HCT116 (cell line): ENCODE data around the gene BCL2L13. TPM values are rescaled to one million over a fixed set of nuclear protein-coding genes. Genes with fewer than 3 reads are reported as not detected.

Experiments used
- ATAC-seq: fragments of 200-7000 bp; cut with Tn5 transposase; 2 replicates; pipeline ENCODE4 v1.9.1; 2020; ENCODE audit warnings: mild to moderate bottlenecking, moderate library complexity
- BruUV-seq: library from RNA; stranded (reverse); fragments of 400-500 nt; replicated peaks from 2 replicates; lab custom pipeline; 2021; lab: Mats Ljungman, UMichigan
- CTCF ChIA-PET: fragments of 300-600 bp; sonication (Branson Sonifier 250); formaldehyde crosslinking; loops from one replicate; lab custom pipeline; 2021; ENCODE audit warnings: antibody characterized with exemption; lab: Charles Lee
- POLR2A ChIA-PET: fragments of 300-600, 350-600 bp; sonication (Branson Sonifier 250); formaldehyde crosslinking; loops from one replicate; lab custom pipeline; 2021; ENCODE audit warnings: antibody characterized with exemption; lab: Charles Lee
- RAD21 ChIA-PET, 2 experiments: fragments of 300-600 bp; sonication (Branson Sonifier 250); formaldehyde crosslinking; loops; one replicate each; lab custom pipeline; 2023; ENCODE audit warnings: low total read pairs in 2 of 2; ENCODE audit not compliant: uncharacterized antibody in 2 of 2, unreplicated experiment in 2 of 2, low non-redundant PET in 1 of 2; lab: Charles Lee
- DNase-seq: peaks from one replicate; pipeline ENCODE4 v3.0.0-alpha.2; 2010; ENCODE audit warnings: low read depth, low spot score
- H2AFZ ChIP-seq: fragments of 200-600 bp; shearing (Covaris generic), sonication (generic); 2 replicates; pipeline ENCODE4 v1.6.1; 2017; ENCODE audit warnings: low read depth, mixed run types, mixed read lengths, antibody characterized with exemption, low read length; ENCODE audit not compliant: poor library complexity, severe bottlenecking
- H3K27ac ChIP-seq: 2 replicates; pipeline ENCODE4 v1.5.1; 2012; ENCODE audit warnings: low read depth, low read length
- H3K27me3 ChIP-seq: fragments of 200-600 bp; sonication (generic); 2 replicates; pipeline ENCODE4 v1.6.1; 2016; ENCODE audit warnings: mixed run types, low read length, mixed read lengths; ENCODE audit not compliant: insufficient read depth
- H3K36me3 ChIP-seq, 2 experiments: fragments of 200-500 bp in 1 of 2; fragments of 200-600 bp in 1 of 2; sonication (Bioruptor generic) in 1 of 2; sonication (generic) in 1 of 2; 2 replicates each; pipeline versions ENCODE4 v1.5.1 to v1.6.1; 2014 to 2016; ENCODE audit warnings: low read length in 2 of 2, inconsistent platforms in 1 of 2, mixed read lengths in 1 of 2, mixed run types in 1 of 2; ENCODE audit not compliant: insufficient read depth in 2 of 2, control insufficient read depth in 1 of 2
- H3K4me1 ChIP-seq, 2 experiments: fragments of 200-600 bp in 1 of 2; sonication (generic) in 1 of 2; 2 replicates each; pipeline versions ENCODE4 v1.5.1 to v1.6.1; 2012 to 2017; ENCODE audit warnings: low read length in 2 of 2, inconsistent platforms in 1 of 2, mild to moderate bottlenecking in 1 of 2, mixed read lengths in 1 of 2, mixed run types in 1 of 2, moderate library complexity in 1 of 2; ENCODE audit not compliant: insufficient read depth in 2 of 2, control insufficient read depth in 1 of 2
- H3K4me2 ChIP-seq: fragments of 200-600 bp; sonication (generic); 2 replicates; pipeline ENCODE4 v1.6.1; 2017; ENCODE audit warnings: mixed run types, low read length, mixed read lengths
- H3K4me3 ChIP-seq, 2 experiments: fragments of 200-600 bp in 1 of 2; sonication (generic) in 1 of 2; replicated peaks in 1 of 2; 2 replicates each; pipeline ENCODE4 v1.5.1; 2011 to 2016; ENCODE audit warnings: low read length in 2 of 2, control low read depth in 1 of 2, low read depth in 1 of 2, mild to moderate bottlenecking in 1 of 2, mixed read lengths in 1 of 2, mixed run types in 1 of 2
- H3K79me2 ChIP-seq: fragments of 200-600 bp; sonication (generic); 2 replicates; pipeline ENCODE4 v1.6.1; 2017; ENCODE audit warnings: mild to moderate bottlenecking, mixed run types, low read length, moderate library complexity, mixed read lengths; ENCODE audit not compliant: insufficient read depth
- H3K9ac ChIP-seq: fragments of 200-600 bp; sonication (generic); 2 replicates; pipeline ENCODE4 v1.6.1; 2016; ENCODE audit warnings: low read length, mixed read lengths
- H3K9me2 ChIP-seq: fragments of 200-600 bp; sonication (generic), shearing (Covaris generic); 2 replicates; pipeline ENCODE4 v1.6.1; 2017; ENCODE audit warnings: mixed run types, mild to moderate bottlenecking, moderate library complexity; ENCODE audit not compliant: insufficient read depth
- H3K9me3 ChIP-seq, 2 experiments: fragments of 200-500 bp in 1 of 2; fragments of 200-600 bp in 1 of 2; sonication (Bioruptor generic) in 1 of 2; sonication (generic) in 1 of 2; 2 replicates each; pipeline ENCODE4 v1.6.1; 2014 to 2017; ENCODE audit warnings: low read length in 2 of 2, mixed read lengths in 2 of 2, inconsistent platforms in 1 of 2, low read depth in 1 of 2, mild to moderate bottlenecking in 1 of 2, mixed run types in 1 of 2, moderate library complexity in 1 of 2; ENCODE audit not compliant: control insufficient read depth in 1 of 2, insufficient read depth in 1 of 2
- H4K20me1 ChIP-seq: fragments of 200-600 bp; sonication (generic), shearing (Covaris generic); 2 replicates; pipeline ENCODE4 v1.6.1; 2017; ENCODE audit warnings: mixed run types, mild to moderate bottlenecking, moderate library complexity; ENCODE audit not compliant: insufficient read depth
- CEBPB ChIP-seq: IDR thresholded peaks from 2 replicates; pipeline ENCODE4 v1.6.1; 2012; ENCODE audit warnings: low read depth
- EGR1 ChIP-seq: IDR thresholded peaks from 2 replicates; pipeline ENCODE4 v1.6.1; 2012; ENCODE audit warnings: low read depth
- ELF1 ChIP-seq: IDR thresholded peaks from 2 replicates; pipeline ENCODE4 v1.6.1; 2012; ENCODE audit warnings: low read depth, borderline replicate concordance
- EZH2 ChIP-seq: fragments of 200-600 bp; sonication (generic); IDR thresholded peaks from 2 replicates; pipeline ENCODE4 v1.6.1; 2017; ENCODE audit warnings: antibody characterized with exemption, mixed run types
- EZH2phosphoT487 ChIP-seq: fragments of 200-600 bp; IDR thresholded peaks from 2 replicates; pipeline ENCODE4 v1.6.1; 2018; ENCODE audit warnings: antibody characterized with exemption, borderline replicate concordance
- FOSL1 ChIP-seq: IDR thresholded peaks from 2 replicates; pipeline ENCODE4 v1.6.1; 2012; ENCODE audit warnings: low read depth
- JUND ChIP-seq: IDR thresholded peaks from 2 replicates; pipeline ENCODE4 v1.6.1; 2012
- MAX ChIP-seq: IDR thresholded peaks from 2 replicates; pipeline ENCODE4 v1.6.1; 2012
- POLR2AphosphoS5 ChIP-seq: IDR thresholded peaks from 2 replicates; pipeline ENCODE4 v1.6.1; 2011; ENCODE audit warnings: mild to moderate bottlenecking, low read depth, low read length, moderate library complexity
- RAD21 ChIP-seq: IDR thresholded peaks from 2 replicates; pipeline ENCODE4 v1.6.1; 2012; ENCODE audit warnings: low read depth, mild to moderate bottlenecking
- SIN3A ChIP-seq: IDR thresholded peaks from 2 replicates; pipeline ENCODE4 v1.6.1; 2012; ENCODE audit warnings: low read depth
- SP1 ChIP-seq: IDR thresholded peaks from 2 replicates; pipeline ENCODE4 v1.6.1; 2012; ENCODE audit warnings: low read depth
- SRF ChIP-seq: IDR thresholded peaks from 2 replicates; pipeline ENCODE4 v1.6.1; 2012; ENCODE audit warnings: low read depth
- TCF7L2 ChIP-seq: IDR thresholded peaks from 2 replicates; pipeline ENCODE4 v1.7.0; 2011; ENCODE audit warnings: borderline replicate concordance, inconsistent platforms; ENCODE audit not compliant: insufficient read depth, insufficient read length; ENCODE audit errors: extremely low read depth
- ZFX ChIP-seq: fragments of 450-650 bp; IDR thresholded peaks from 2 replicates; pipeline ENCODE4 v1.6.1; 2017
- intact Hi-C: fragments of 100-400 bp; cut with micrococcal nuclease; formaldehyde crosslinking; loops from 2 replicates; pipeline ENCODE4 v1.10.0; 2022
- total RNA-seq: library from RNA; stranded (reverse); gene quantifications from one replicate; pipeline ENCODE4 v1.2.1, GENCODE V29; 2021; ENCODE audit not compliant: unreplicated experiment

Gene BCL2L13
- total RNA-seq, 1 experiment from 2014 or later: 38.6 TPM

DNA sequence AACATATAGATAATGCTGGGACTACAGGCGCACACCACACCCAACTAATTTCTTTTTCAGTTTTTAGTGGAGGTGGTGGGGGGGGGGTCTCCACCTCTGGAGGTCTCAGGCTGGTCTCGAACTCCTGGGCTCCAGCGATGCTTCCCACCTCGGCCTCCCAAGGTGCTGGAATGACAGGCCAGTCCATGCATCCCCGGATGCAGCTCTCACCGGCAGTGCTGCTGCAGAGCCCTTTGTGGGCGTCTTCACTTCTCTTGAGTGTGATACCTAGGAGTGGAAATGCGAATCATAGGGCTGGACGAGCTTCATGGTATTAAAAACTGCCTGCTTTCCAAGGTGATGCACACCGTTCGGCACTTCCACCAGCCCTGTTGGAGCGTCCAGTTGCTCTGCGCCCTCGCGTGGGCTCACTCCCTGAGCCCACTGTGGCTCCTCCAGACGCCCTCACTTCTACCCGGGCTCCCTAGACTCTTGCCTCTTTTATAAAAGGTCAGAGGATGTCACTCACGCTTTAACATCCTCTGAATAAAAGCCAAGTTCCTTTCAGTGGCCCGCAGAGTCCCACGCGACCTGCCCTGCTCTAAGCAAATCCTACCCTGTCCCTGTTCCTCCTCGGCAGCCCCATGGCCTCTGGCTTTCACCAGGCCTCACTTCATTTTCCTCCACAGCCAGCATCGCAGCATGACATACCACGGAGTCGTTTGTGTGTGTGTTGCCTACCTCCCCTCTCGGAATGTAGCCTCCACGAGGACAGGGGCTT is 136.5 kb downstream of the BCL2L13 start:
- Histone ChIP-seq H3K4me1 (peaks cover 19 to 21% of the 10 kb centered on the region in 2 experiments), H3K27ac (peak overlapping the region; percentile 87), H3K9me3 (no peaks in the 10 kb centered on the region), H3K9me2 (no peaks in the 10 kb centered on the region), H3K36me3 (no peaks in the 10 kb centered on the region), H3K79me2 (peaks cover 35% of the 10 kb centered on the region), H3K4me2 (peak overlapping the region; percentile 97), H3K27me3 (no peaks in the 10 kb centered on the region), H3K4me3 (peak overlapping the region; percentile 65 to 86), H4K20me1 (no peaks in the 10 kb centered on the region), H2AFZ (peak overlapping the region; percentile 92), H3K9ac (peak overlapping the region; percentile 79)
- no peak for TF ChIP-seq ZFX
- no peak for TF ChIP-seq POLR2AphosphoS5
- TF ChIP-seq EZH2phosphoT487: no peak
- no peak for TF ChIP-seq CEBPB
- TF ChIP-seq TCF7L2: no peak
- no peak for TF ChIP-seq RAD21
- TF ChIP-seq SRF: no peak
- no peak for TF ChIP-seq SP1
- TF ChIP-seq EZH2: no peak
- no peak for TF ChIP-seq SIN3A
- TF ChIP-seq FOSL1: no peak
- TF ChIP-seq EGR1: no peak
- TF ChIP-seq MAX: no peak
- no peak for TF ChIP-seq ELF1
- TF ChIP-seq JUND: no peak
- ATAC-seq: no peak
- no peak for DNase-seq
- RAD21 ChIA-PET: interaction anchor here in 1 of 2 experiments (0.5 kb wide), 1 partner anchor 33 kb away, joined by 5 read pairs; no protein-coding TSS in a partner anchor
- POLR2A ChIA-PET: no interaction called here
- CTCF ChIA-PET: interaction anchor here (0.7 kb wide), 1 partner anchor 10 kb away, joined by 4 read pairs; no protein-coding TSS in a partner anchor
- BruUV-seq: no TSS peak
- intact Hi-C loops: no loop called here
